ENCODE results near the gene CCDC28A. TPM values are rescaled to one million over a fixed set of nuclear protein-coding genes. Genes with fewer than 3 reads are reported as not detected.
A peak's percentile ranks its signal among the peaks of the same experiment; 100 is the strongest.

CCDC28A gene
- total and polyA plus RNA-seq, 3 donors from 2014 or later, result 30.3 to 36.4 (median 35.0) TPM

GRCh38 chr6:138785079-138785478 is 11.5 kb downstream of the CCDC28A start:
- Histone ChIP-seq H3K4me1 (no peaks in the 10 kb centered on the region), H3K4me3 (no peak overlapping the region), H3K27me3 (no peaks in the 10 kb centered on the region), H3K27ac (no peak overlapping the region), H3K9me3 (no peaks in the 10 kb centered on the region), H3K36me3 (ENCODE audit: low read depth, missing control alignments) (no peaks in the 10 kb centered on the region)
- DNase-seq, result no peak
- intact Hi-C loops (cut with DNase I; ENCODE audit: low total_unique reads), result no loop called here
- no peak for TF ChIP-seq POLR2A (IDR thresholded peaks at IDR 0.05)
- TF ChIP-seq CTCF (IDR thresholded peaks at IDR 0.05), result no peak
- WGBS, 2 donors, result 71 to 72% methylated on average over 4 of the region's 4 CpGs

GRCh38 chr6:138785980-138786379 is 12.4 kb downstream of the CCDC28A start:
- Histone ChIP-seq H3K36me3 (ENCODE audit: low read depth, missing control alignments) (no peaks in the 10 kb centered on the region), H3K4me1 (no peaks in the 10 kb centered on the region), H3K27me3 (no peaks in the 10 kb centered on the region), H3K9me3 (no peaks in the 10 kb centered on the region), H3K27ac (no peak overlapping the region), H3K4me3 (no peak overlapping the region)
- intact Hi-C loops (cut with DNase I; ENCODE audit: low total_unique reads), result no loop called here
- TF ChIP-seq CTCF (IDR thresholded peaks at IDR 0.05) (no peak), POLR2A (IDR thresholded peaks at IDR 0.05) (no peak)
- DNase-seq, result no peak
- WGBS, 2 donors, result 92 to 94% methylated on average over 3 of the region's 3 CpGs

- WGBS, 2 donors, result 91 to 94% methylated on average over 1 of the region's 1 CpG
- Histone ChIP-seq H3K9me3 (no peaks in the 10 kb centered on the region), H3K4me3 (no peak overlapping the region), H3K27me3 (no peaks in the 10 kb centered on the region), H3K36me3 (ENCODE audit: low read depth, missing control alignments) (no peaks in the 10 kb centered on the region), H3K4me1 (no peaks in the 10 kb centered on the region), H3K27ac (no peak overlapping the region)
- DNase-seq, result no peak
- no peak for TF ChIP-seq CTCF (IDR thresholded peaks at IDR 0.05)
- no peak for TF ChIP-seq POLR2A (IDR thresholded peaks at IDR 0.05)
- intact Hi-C loops (cut with DNase I; ENCODE audit: low total_unique reads), result no loop called here
Observed at GRCh38 chr6:138787138-138787537, 13.6 kb downstream of the CCDC28A start.

GRCh38 chr6:138795809-138796603 is 22.4 kb downstream of the CCDC28A start, which contains the start of gene ECT2L:
ECT2L (plus strand) TSS chr6:138796087; CDS start chr6:138813275, 17,188 bp downstream.
- H3K27me3 ChIP-seq, result no peaks in the 10 kb centered on the region
- H3K4me3 ChIP-seq, result peak within 1 kb of the TSS; percentile 33 to 42
- no peak for TF ChIP-seq POLR2A (IDR thresholded peaks at IDR 0.05)
- TF ChIP-seq CTCF (IDR thresholded peaks at IDR 0.05), result no peak
- DNase-seq, result peak; percentile 47
- 7 to 23% methylated on average over 10 to 45 of the region's 50 CpGs for WGBS, 2 donors
- intact Hi-C loops (cut with DNase I; ENCODE audit: low total_unique reads), result no loop called here
- H3K27ac ChIP-seq, result peak within 1 kb of the TSS in 1 of 2 donors; percentile 27
- no peaks in the 10 kb centered on the region for H3K36me3 ChIP-seq (ENCODE audit: low read depth, missing control alignments)
- H3K9me3 ChIP-seq, result no peaks in the 10 kb centered on the region
- peaks cover 4% of the 10 kb centered on the region for H3K4me1 ChIP-seq

GRCh38 chr6:138796771-138797170 is 23.2 kb downstream of the CCDC28A start:
- no peaks in the 10 kb centered on the region for H3K36me3 ChIP-seq (ENCODE audit: low read depth, missing control alignments)
- H3K4me1 ChIP-seq, result peaks cover 4% of the 10 kb centered on the region
- H3K27ac ChIP-seq, result no peak overlapping the region
- intact Hi-C loops (cut with DNase I; ENCODE audit: low total_unique reads), result no loop called here
- TF ChIP-seq POLR2A (IDR thresholded peaks at IDR 0.05) (no peak), CTCF (IDR thresholded peaks at IDR 0.05) (no peak)
- H3K9me3 ChIP-seq, result no peaks in the 10 kb centered on the region
- 70 to 84% methylated on average over 2 of the region's 2 CpGs for WGBS, 2 donors
- no peaks in the 10 kb centered on the region for H3K27me3 ChIP-seq
- no peak for DNase-seq
- H3K4me3 ChIP-seq, result no peak overlapping the region

Data from testis (tissue), 3 donors.